Measurements from ENCODE around the gene N4BP2. TPM values are rescaled to one million over a fixed set of nuclear protein-coding genes. Genes with fewer than 3 reads are reported as not detected.

N4BP2 gene
- total RNA-seq, 4 donors from 2014 or later: 5.3 to 11.9 (median 11.1) TPM

DNA sequence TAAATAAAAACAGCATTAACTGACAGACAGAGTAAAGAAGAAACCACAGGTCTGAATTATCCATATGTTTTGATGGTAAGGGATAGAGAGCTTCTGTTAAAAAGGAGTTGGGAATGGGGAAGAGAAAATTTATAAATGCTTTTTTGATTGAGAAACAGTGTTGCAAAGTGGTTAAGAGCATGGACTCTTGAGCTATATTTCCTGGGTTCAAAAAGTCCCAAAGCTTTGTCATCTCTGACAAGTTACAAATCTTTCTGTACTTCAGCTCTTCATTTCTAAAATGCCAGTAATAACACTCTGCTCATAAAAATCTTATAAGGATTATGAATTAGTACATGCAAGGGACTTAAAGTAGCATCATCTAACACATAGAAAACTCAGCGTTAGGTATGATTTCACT lies 62.2 kb downstream of the N4BP2 start:
- intact Hi-C loops (cut with DNase I; ENCODE audit: low total_unique reads): no loop called here
- WGBS, 2 donors: 86 to 89% methylated on average over 1 of the region's 1 CpG
- no peak for TF ChIP-seq POLR2A (IDR thresholded peaks at IDR 0.05)
- TF ChIP-seq, protein P1, sequence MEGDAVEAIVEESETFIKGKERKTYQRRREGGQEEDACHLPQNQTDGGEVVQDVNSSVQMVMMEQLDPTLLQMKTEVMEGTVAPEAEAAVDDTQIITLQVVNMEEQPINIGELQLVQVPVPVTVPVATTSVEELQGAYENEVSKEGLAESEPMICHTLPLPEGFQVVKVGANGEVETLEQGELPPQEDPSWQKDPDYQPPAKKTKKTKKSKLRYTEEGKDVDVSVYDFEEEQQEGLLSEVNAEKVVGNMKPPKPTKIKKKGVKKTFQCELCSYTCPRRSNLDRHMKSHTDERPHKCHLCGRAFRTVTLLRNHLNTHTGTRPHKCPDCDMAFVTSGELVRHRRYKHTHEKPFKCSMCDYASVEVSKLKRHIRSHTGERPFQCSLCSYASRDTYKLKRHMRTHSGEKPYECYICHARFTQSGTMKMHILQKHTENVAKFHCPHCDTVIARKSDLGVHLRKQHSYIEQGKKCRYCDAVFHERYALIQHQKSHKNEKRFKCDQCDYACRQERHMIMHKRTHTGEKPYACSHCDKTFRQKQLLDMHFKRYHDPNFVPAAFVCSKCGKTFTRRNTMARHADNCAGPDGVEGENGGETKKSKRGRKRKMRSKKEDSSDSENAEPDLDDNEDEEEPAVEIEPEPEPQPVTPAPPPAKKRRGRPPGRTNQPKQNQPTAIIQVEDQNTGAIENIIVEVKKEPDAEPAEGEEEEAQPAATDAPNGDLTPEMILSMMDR (IDR thresholded peaks at IDR 0.05): no peak

GRCh38 chr4:40119344-40119743 lies 62.7 kb downstream of the N4BP2 start:
- no peak for TF ChIP-seq POLR2A (IDR thresholded peaks at IDR 0.05)
- intact Hi-C loops (cut with DNase I; ENCODE audit: low total_unique reads): no loop called here
- H3K4me3 ChIP-seq (ENCODE audit: low read depth, poor library complexity, severe bottlenecking): no peak overlapping the region
- 89 to 91% methylated on average over 3 of the region's 3 CpGs for WGBS, 2 donors
- DNase-seq (ENCODE audit: low spot score in 2 of 2): no peak

More for the DNA sequence above, 62.2 kb downstream of the N4BP2 start:
- no peak overlapping the region for H3K4me3 ChIP-seq (ENCODE audit: low read depth, poor library complexity, severe bottlenecking)
- no peak for DNase-seq (ENCODE audit: low spot score in 2 of 2)

DNA sequence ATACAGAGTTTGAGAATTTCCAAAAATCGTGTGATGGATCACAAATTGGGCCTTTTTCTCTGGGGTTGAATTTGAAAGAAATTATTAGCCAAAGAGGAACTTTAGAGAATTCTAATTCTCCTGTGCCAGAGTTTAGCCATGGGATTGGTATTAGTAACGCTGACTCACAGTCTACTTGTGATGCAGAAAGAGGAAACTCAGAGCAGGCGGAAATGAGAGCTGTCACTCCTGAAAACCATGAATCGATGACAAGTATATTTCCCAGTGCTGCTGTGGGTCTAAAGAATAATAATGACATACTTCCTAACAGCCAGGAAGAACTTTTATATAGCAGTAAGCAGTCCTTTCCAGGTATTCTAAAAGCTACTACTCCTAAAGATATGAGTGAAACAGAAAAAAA lies 64.9 kb downstream of the N4BP2 start:
- TF ChIP-seq, protein P1 (IDR thresholded peaks at IDR 0.05): no peak
- no peak for TF ChIP-seq POLR2A (IDR thresholded peaks at IDR 0.05)
- peak in 1 of 2 donors; percentile 24 for DNase-seq (ENCODE audit: low spot score in 2 of 2)
- 81 to 82% methylated on average over 4 of the region's 4 CpGs for WGBS, 2 donors
- intact Hi-C loops (cut with DNase I; ENCODE audit: low total_unique reads): no loop called here
- H3K4me3 ChIP-seq (ENCODE audit: low read depth, poor library complexity, severe bottlenecking): no peak overlapping the region

GRCh38 chr4:40122941-40123340 lies 66.3 kb downstream of the N4BP2 start:
- DNase-seq (ENCODE audit: low spot score in 2 of 2): no peak
- no peak overlapping the region for H3K4me3 ChIP-seq (ENCODE audit: low read depth, poor library complexity, severe bottlenecking)
- intact Hi-C loops (cut with DNase I; ENCODE audit: low total_unique reads): no loop called here
- TF ChIP-seq POLR2A (IDR thresholded peaks at IDR 0.05): no peak
- TF ChIP-seq, protein P1 (IDR thresholded peaks at IDR 0.05): no peak
- 90 to 91% methylated on average over 1 of the region's 1 CpG for WGBS, 2 donors

- no peak for TF ChIP-seq POLR2A (IDR thresholded peaks at IDR 0.05)
- TF ChIP-seq, protein P1 (IDR thresholded peaks at IDR 0.05): no peak
- intact Hi-C loops (cut with DNase I; ENCODE audit: low total_unique reads): no loop called here
- no peak for DNase-seq (ENCODE audit: low spot score in 2 of 2)
Observed at GRCh38 chr4:40124690-40125089, 68.0 kb downstream of the N4BP2 start.

GRCh38 chr4:40130401-40131036 lies 73.9 kb downstream of the N4BP2 start:
- DNase-seq (ENCODE audit: low spot score in 2 of 2): no peak

More at GRCh38 chr4:40124690-40125089, 68.0 kb downstream of the N4BP2 start:
- H3K4me3 ChIP-seq (ENCODE audit: low read depth, poor library complexity, severe bottlenecking): no peak overlapping the region

More at GRCh38 chr4:40130401-40131036, 73.9 kb downstream of the N4BP2 start:
- no peak overlapping the region for H3K4me3 ChIP-seq (ENCODE audit: low read depth, poor library complexity, severe bottlenecking)
- intact Hi-C loops (cut with DNase I; ENCODE audit: low total_unique reads): no loop called here
- TF ChIP-seq POLR2A (IDR thresholded peaks at IDR 0.05): no peak
- TF ChIP-seq, protein P1 (IDR thresholded peaks at IDR 0.05): no peak
